Measurements from ENCODE around the gene MTCP1.

DNA sequence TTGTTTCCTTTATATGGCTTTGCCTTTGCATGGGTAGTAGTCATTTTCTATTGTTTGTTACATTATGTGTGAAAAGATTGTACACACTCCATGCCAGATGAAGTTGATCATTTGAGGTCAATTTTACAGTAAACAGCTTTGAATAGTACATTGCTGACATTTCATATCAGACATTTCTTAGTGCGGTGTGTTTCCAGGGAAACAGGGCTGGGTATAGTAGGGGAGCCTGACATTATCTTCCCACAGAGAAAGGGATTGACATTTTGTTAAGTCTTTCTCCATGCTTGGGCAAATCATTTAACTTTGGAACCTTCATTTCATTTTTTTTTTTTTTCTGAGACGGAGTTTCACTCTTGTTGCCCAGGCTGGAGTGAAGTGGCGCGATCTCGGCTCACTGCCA lies 39.3 kb downstream of the MTCP1 start:
- no peak for TF ChIP-seq SIN3A (IDR thresholded peaks at IDR 0.05; ENCODE audit: borderline replicate concordance, insufficient read depth, low read depth, low read length)
- no peak for TF ChIP-seq POLR2AphosphoS5 (IDR thresholded peaks at IDR 0.05; ENCODE audit: low read depth, low read length)
- TF ChIP-seq TCF7L2 (IDR thresholded peaks at IDR 0.05; ENCODE audit: low read depth, low read length): no peak
- TF ChIP-seq, protein P1, sequence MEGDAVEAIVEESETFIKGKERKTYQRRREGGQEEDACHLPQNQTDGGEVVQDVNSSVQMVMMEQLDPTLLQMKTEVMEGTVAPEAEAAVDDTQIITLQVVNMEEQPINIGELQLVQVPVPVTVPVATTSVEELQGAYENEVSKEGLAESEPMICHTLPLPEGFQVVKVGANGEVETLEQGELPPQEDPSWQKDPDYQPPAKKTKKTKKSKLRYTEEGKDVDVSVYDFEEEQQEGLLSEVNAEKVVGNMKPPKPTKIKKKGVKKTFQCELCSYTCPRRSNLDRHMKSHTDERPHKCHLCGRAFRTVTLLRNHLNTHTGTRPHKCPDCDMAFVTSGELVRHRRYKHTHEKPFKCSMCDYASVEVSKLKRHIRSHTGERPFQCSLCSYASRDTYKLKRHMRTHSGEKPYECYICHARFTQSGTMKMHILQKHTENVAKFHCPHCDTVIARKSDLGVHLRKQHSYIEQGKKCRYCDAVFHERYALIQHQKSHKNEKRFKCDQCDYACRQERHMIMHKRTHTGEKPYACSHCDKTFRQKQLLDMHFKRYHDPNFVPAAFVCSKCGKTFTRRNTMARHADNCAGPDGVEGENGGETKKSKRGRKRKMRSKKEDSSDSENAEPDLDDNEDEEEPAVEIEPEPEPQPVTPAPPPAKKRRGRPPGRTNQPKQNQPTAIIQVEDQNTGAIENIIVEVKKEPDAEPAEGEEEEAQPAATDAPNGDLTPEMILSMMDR (IDR thresholded peaks at IDR 0.05): no peak
- TF ChIP-seq, protein P2, sequence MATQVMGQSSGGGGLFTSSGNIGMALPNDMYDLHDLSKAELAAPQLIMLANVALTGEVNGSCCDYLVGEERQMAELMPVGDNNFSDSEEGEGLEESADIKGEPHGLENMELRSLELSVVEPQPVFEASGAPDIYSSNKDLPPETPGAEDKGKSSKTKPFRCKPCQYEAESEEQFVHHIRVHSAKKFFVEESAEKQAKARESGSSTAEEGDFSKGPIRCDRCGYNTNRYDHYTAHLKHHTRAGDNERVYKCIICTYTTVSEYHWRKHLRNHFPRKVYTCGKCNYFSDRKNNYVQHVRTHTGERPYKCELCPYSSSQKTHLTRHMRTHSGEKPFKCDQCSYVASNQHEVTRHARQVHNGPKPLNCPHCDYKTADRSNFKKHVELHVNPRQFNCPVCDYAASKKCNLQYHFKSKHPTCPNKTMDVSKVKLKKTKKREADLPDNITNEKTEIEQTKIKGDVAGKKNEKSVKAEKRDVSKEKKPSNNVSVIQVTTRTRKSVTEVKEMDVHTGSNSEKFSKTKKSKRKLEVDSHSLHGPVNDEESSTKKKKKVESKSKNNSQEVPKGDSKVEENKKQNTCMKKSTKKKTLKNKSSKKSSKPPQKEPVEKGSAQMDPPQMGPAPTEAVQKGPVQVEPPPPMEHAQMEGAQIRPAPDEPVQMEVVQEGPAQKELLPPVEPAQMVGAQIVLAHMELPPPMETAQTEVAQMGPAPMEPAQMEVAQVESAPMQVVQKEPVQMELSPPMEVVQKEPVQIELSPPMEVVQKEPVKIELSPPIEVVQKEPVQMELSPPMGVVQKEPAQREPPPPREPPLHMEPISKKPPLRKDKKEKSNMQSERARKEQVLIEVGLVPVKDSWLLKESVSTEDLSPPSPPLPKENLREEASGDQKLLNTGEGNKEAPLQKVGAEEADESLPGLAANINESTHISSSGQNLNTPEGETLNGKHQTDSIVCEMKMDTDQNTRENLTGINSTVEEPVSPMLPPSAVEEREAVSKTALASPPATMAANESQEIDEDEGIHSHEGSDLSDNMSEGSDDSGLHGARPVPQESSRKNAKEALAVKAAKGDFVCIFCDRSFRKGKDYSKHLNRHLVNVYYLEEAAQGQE (IDR thresholded peaks at IDR 0.05; ENCODE audit: insufficient read depth in 1 of 2, low read depth in 2 of 2, low read length in 1 of 2): no peak

Data from Panc1 (cell line).